Activated gamma-delta T cell (primary cell): Measurements from ENCODE around the gene CEP44.
"Not testable (repeated sequence)": the region's sequence is repeated elsewhere in the genome, so short reads cannot be mapped to it uniquely, and the experiment has no call there.

Experiments used
- DNase-seq: peaks from one replicate; lab custom pipeline; 2025; lab: John Stamatoyannopoulos, UW

The CEP44 gene

DNA sequence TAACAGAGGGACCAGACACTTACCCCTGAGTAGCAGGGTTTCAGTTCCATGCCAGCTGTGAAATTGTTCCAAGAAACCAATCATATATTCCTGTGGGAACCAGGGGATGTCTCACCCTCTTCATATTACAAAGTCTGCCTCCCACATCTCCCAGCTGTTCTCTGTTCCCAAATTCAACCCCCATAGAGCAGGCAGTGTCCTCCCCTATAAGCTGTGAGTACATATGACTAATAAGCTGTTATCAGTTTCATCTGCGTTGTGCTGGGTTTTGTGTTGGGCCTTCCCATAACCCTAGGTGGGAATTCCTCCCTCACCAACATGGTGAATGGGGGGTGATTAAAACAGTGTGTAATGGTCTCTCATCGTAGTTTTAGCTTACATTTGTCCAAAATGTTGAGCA lies 41.0 kb downstream of the CEP44 start:
- DNase-seq: no peak

DNA sequence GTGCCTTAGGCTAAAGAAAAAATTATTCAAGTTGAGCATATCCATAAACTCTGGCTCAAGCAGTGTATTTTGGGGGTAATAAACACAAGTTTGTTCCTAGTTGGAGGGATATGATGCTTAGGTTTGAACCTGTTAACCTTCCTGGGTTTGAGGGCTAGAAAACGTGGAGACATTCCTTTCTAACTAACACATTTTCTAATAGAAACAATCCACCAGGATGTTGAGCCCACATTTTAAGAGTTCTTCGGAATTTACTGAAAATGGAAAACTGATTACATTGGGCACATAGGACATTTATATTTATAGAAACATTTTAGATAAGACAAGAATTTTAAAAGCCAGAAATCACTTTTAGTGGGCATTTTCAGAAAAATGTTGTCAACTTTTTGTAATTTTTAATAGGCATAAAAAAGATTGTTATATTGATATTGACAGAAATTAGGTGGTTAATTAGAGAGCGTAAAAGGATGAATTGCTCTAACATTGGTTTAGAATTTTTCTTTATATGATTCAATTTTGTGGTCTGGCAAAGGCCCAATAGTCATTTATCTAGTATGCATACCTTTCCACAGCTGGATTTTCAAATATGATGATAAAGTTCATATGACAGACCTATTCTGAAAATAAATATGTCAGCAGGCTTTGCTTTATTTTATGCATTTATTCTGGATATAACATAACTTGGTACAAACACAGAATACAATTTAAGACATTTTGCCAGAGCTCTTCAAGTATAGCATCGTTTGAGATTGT lies 49.2 kb downstream of the CEP44 start:
- DNase-seq: no peak

DNA sequence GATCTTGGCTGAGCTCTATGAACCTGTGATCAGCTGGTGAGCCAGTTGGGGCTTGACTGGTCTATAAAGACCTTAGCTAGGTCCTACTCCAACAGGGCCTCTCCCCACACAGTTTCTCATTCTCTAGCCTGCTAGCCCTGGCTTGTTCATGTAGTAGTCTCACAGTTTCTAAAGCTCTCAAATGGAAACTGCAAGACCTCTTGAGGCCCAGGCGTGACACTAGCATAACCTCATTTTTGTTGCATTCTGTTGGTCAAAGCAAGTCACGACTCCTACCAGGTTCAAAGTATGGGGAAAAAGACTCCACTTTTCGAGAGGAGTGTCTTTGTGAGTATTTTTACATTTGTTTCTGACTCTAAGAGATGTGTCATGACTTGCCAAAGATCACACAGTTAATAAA lies 50.9 kb downstream of the CEP44 start:
- no peak for DNase-seq

GRCh38 chr4:174340714-174341113 lies 57.0 kb downstream of the CEP44 start:
- DNase-seq: no peak

- DNase-seq: no peak
Observed at GRCh38 chr4:174349156-174349555, 65.4 kb downstream of the CEP44 start.

GRCh38 chr4:174352061-174352819 lies 68.5 kb downstream of the CEP44 start:
- no peak for DNase-seq

- DNase-seq: no peak
Observed at GRCh38 chr4:174357321-174357720, 73.6 kb downstream of the CEP44 start.

GRCh38 chr4:174358410-174358809 lies 74.7 kb downstream of the CEP44 start:
- no peak for DNase-seq

DNA sequence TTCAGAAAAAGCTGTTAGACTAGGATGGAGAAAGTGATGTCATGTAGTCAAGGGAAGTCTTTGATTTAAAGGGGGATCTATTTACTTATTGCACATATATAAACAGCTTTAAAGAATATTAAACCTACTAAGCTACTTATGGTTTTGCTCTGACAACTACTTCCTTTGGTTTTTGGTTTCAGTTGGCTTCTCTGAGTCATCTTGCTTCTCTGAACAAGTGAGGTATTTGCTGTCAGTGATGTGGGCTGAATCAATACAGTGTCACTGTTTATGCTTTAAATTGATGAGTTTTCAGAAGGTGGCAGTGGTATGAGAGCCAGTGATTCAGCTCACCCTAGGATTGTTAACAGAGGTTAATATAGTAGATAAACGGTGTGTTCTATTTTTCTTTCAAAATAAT lies 75.1 kb downstream of the CEP44 start:
- DNase-seq: no peak

GRCh38 chr4:174362340-174362739 lies 78.6 kb downstream of the CEP44 start:
- no peak for DNase-seq

DNA sequence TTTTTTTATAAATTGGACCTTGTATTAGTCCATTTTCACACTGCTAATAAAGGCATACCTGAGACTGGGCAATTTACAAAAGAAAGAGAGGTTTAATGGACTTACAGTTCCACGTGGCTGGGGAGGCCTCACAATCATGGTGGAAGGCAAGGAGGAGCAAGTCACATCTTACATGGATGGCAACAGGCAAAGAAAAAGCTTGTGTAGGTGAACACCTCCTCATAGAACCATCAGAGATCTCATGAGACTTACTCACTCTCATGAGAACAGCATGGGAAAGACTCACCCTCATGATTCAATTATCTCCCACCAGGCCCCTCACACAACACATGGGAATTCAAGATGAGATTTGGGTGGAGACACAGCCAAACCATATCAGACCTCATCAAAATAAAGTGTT lies 80.1 kb downstream of the CEP44 start:
- DNase-seq: not testable (repeated sequence)

DNA sequence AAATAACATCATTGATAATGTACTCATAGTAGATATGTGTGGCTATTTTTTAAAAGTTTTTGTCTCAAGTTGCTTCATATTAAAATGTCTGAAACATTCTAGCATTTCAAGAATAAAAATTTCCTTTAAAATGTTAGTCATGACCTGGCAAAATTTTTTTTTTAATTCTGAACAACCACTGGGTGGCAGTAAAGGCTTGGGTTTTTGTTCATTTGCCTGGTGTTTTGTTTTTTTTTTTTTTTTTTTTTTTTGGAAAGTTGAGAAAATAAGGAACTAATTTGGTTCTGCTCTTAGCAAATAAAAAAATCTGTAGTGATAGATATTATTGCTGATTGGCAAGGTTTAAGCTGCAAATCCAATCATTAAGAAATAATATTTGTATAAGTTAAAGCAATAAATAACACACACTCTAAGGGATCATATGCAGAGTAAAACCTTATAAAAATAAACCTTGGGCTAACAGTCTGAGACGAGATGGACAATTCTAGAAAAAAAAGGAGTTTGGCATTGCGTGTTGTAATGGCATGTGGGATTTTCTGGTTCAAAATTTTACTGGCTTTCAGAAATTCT lies 81.4 kb downstream of the CEP44 start:
- DNase-seq: no peak

DNA sequence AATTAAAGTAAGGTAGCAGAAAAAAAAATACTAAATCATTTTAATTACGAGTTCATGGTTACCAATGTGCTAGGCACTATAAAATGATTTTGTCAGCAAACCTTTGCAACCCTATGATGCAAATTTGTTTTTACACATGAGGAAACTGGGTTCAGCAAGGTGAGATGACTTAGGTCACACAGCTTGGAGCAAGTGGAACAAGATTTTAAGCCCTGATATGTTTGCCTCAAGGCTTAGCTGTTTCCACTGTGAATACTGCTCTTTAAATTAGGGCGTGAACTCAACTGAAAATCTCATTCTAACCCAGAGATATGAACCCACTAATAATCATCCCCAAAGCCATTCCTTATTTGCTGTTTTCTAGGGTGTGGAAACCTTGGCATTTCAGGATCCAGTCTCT lies 86.3 kb downstream of the CEP44 start:
- no peak for DNase-seq

- no peak for DNase-seq
Observed at GRCh38 chr4:174373821-174374220, 90.1 kb downstream of the CEP44 start.

DNA sequence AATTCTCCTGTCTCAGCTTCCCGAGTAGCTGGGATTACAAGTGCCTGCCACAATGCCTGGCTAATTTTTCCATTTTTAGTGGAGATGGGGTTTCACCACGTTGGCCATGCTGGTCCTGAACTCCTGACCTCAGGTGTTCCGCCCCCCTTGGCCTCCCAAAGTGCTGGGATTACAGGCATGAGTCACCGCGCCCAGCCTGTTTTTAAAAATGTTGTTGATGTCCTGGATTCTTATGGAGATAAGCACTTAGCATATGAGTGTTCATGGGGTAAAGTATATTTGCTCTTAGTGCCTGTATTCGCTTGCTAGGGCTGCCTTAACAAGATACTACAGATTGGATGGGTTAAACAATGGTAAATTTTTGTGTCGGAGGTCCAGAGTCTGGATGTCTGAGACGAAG lies 91.7 kb downstream of the CEP44 start:
- DNase-seq: no peak

GRCh38 chr4:174377613-174378012 lies 93.9 kb downstream of the CEP44 start:
- DNase-seq: no peak

DNA sequence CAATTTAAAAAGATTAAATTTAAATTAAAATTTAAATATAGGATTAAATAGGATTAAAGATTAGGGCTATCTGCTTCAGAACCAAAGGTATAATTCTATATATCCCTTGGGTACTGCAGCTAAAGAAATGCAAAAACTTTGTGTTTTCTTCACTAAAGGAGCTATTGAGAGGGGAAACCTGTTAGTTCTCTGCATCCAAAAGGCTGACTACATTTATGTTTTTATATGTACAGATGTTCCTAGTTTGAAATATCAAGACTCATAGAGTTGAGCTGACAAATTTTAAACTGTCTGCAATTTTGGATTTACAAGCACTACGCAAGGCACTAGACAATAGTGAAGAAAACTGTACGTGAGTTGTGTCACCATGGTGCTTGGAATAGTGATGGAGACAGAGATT lies 95.2 kb downstream of the CEP44 start:
- DNase-seq: no peak

GRCh38 chr4:174380206-174380605 lies 96.5 kb downstream of the CEP44 start:
- DNase-seq: not testable (repeated sequence)

- no peak for DNase-seq
Observed at GRCh38 chr4:174380699-174381439, 97.2 kb downstream of the CEP44 start.

DNA sequence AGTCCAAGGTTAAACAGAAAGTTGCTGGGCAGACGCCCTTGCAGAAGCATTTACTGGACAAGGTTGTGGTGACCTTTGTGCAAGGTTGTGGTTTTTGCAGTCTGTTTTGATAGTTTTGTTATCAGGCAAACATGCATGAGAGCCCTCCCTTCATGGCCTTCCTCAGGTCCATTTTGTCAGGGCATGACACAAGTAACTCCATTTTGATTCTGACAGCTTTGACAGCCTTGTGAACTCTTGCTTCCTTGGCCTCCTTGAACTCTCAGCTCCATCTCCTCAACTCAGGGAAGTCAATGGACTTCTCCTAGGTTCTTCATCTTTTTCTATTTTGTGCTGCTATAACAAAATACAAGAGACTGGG lies 97.7 kb downstream of the CEP44 start:
- DNase-seq: no peak
